C4-2B (cell line): ENCODE data around the gene GCAT.

ENCODE experiments used
- H3K27ac ChIP-seq: fragments of 450-650 bp; 2 replicates; pipeline ENCODE4 v1.5.1; 2017
- ZFX ChIP-seq: fragments of 450-650 bp; IDR thresholded peaks from 2 replicates; pipeline ENCODE4 v1.6.1; 2017
- TF ChIP-seq, protein P1 (sequence below): fragments of 450-650 bp; conservative IDR thresholded peaks from 2 replicates; pipeline ENCODE4 v1.5.1; 2017; ENCODE audit warnings: mild to moderate bottlenecking

The GCAT gene

DNA sequence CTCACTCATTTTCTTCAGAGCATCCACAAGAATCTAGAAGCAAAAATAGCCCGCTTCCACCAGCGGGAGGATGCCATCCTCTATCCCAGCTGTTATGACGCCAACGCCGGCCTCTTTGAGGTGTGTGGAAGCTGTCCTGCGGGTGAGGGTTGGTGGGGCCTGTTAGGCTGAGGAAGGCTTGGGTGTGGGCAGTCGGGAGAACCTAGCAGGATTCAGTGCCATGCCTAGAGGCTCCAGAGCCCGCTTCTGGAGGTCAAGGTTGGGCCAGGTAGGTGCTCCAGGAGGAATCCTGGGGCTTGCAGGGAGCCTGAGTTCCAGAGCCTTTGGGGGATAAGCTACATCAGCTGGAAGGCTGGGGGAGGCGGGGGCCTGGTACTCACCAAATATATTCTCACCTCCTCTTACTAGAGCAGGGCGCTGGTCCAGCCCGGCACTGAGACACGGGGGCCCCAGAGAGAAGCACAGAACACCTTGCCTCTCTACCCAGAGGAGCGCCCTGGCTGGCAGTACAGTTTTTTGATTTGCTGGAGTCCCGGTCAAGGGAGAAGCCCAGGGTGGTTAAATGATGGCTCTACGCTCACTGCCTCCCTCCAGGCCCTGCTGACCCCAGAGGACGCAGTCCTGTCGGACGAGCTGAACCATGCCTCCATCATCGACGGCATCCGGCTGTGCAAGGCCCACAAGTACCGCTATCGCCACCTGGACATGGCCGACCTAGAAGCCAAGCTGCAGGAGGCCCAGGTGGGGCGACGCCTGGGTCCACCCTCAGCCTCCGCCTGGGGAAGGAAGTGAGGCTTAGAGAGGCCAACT, 5.3 kb downstream of the GCAT start:
- TF ChIP-seq, protein P1, sequence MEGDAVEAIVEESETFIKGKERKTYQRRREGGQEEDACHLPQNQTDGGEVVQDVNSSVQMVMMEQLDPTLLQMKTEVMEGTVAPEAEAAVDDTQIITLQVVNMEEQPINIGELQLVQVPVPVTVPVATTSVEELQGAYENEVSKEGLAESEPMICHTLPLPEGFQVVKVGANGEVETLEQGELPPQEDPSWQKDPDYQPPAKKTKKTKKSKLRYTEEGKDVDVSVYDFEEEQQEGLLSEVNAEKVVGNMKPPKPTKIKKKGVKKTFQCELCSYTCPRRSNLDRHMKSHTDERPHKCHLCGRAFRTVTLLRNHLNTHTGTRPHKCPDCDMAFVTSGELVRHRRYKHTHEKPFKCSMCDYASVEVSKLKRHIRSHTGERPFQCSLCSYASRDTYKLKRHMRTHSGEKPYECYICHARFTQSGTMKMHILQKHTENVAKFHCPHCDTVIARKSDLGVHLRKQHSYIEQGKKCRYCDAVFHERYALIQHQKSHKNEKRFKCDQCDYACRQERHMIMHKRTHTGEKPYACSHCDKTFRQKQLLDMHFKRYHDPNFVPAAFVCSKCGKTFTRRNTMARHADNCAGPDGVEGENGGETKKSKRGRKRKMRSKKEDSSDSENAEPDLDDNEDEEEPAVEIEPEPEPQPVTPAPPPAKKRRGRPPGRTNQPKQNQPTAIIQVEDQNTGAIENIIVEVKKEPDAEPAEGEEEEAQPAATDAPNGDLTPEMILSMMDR: no peak
- no peak for TF ChIP-seq ZFX
- no peak overlapping the region for H3K27ac ChIP-seq

DNA sequence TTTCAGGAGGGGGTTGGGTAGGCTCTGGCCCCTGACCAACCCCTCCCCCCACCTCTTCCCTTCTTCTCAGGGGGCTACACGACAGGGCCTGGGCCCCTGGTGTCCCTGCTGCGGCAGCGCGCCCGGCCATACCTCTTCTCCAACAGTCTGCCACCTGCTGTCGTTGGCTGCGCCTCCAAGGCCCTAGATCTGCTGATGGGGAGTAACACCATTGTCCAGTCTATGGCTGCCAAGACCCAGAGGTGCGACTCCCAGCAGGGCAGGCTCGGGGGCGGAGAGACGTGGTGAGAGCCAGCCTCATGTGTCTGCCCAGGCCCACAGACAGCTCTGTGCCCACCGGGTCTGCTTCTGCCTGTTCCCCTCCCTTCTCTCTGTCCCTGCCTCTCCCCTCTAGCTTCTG, 7.9 kb downstream of the GCAT start:
- TF ChIP-seq, protein P1: no peak
- TF ChIP-seq ZFX: no peak
- H3K27ac ChIP-seq: no peak overlapping the region

DNA sequence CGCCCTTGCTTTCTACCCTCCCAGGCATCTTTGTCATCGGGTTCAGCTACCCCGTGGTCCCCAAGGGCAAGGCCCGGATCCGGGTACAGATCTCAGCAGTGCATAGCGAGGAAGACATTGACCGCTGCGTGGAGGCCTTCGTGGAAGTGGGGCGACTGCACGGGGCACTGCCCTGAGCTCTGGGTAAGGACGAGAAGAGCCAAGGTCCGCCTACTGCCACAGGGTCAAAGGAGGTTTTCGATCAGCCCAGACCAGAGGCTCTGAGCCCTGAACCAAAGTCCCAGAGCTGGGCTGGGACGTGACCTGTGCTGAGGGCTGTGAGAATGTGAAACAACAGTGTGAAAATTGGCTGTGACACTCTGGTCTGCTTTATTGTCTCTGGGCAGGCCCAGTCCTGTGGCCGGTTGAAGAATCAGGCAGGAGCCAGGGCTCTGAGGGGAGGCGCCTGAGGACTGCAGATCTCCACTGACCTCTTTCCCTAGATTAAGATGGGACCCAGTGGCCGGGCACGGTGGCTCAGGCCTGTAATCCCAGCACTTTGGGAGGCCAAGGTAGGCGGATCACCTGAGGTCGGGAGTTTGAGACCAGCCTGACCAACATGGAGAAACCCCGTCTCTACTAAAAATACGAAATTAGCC, 8.9 kb downstream of the GCAT start:
- TF ChIP-seq, protein P1: no peak
- TF ChIP-seq ZFX: no peak
- no peak overlapping the region for H3K27ac ChIP-seq

DNA sequence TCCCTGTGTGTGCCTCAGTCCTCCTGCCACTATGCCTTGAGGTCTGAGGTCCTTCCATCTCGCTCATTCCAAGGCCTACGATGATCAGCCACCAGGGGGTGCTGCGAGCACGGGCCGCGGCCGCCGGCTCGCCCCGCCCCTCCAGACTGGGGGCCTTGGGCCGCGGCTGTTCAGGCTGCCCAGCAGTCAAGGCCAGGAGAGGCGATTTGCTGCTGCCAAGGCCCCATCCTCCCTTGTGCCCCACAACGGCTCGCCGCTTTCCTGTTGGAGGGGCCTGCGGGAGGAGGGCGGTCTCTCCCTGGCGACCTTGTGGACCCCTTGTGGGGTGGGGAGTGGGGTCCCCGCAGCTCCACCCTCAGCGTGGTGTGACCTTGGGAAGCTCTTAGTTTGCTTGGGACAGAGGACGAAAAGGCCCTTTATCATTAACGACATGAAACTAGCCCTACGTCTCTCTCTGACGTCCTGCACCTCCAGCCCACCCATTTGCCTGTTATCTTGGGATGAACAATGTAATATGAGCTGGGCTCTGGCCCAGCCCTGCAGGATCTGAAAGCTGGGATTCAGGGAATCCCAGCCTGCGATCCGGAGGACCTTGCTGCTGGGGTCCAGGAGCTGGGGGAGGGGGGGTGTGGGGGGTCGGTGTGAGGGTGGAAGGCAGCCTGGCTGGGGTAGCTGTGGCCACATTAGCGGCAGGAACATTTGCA, 10.1 kb downstream of the GCAT start:
- H3K27ac ChIP-seq: no peak overlapping the region
- TF ChIP-seq ZFX: no peak
- TF ChIP-seq, protein P1: peak; percentile 98

DNA sequence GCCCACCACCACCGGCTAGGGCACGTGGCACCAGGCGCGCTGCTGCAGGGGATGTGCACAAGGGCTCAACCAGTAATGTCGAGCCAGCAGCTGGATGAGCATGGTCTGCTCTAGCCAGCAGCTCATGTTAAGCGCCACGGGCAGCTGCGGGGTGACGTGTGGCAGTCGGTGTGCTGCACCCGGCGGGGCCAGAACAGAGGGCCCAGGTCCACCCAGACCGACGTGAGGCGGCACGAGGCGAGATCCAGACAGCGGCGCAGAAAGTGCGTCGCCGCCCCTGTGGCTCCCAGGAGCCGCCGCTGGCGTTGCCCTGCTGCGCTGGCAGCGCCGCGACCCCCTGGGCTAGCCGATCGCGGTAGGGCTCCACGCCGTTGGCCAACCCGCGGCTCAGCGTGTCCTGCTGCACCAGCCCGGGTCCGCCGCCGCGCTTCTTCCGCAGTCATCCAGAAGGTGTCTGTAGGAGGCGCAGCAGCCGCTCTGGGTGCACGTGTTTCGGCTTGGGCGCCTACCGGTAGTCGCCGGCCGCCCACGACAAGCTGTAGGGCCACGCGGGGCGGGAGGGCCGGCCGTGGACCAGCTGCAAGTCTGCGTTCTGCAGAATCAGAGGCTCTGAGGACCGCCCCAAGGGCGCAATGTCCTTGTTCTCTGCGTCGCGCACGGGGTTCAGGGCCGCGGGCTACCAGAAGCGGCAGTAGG, 10.8 kb downstream of the GCAT start:
- TF ChIP-seq, protein P1: no peak
- no peak for TF ChIP-seq ZFX
- no peak overlapping the region for H3K27ac ChIP-seq

DNA sequence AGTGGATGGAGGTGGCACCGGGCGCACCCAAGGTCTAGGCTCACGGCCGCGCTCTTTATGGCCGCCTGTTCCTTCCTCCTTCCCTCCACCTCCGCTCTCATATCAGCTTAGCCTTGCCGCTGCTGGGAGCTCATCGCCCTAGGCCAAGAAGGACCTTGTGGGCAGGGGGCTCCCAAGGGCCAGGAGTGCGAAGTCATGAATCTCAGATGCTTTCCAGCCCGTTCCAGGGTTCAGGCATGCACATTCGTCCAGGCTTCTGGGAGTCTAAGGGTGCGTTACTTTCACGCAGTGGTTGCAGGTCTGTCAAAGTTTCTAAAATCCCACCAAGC, 11.3 kb downstream of the GCAT start:
- TF ChIP-seq, protein P1: no peak
- no peak for TF ChIP-seq ZFX
- H3K27ac ChIP-seq: no peak overlapping the region

DNA sequence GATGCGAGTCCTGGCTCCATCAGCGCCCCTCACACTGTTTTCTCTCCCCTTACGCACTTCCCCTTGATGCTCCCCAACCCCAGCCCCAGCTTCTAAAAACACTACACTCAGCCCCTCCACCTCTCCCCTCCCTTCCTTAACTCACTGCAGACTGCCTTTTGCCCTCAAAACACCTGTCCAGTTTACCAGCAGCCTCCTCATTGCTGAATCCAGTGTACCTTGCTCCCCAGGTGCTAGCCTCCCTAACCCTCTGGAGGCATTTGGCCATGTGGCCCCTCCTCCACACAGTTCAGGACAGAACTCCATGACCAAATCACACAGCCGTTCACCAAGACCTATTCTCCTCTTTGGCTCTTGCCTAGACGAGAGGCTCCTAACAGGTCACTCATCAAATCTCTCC, 12.6 kb downstream of the GCAT start:
- no peak overlapping the region for H3K27ac ChIP-seq

More for the DNA sequence above, 12.6 kb downstream of the GCAT start:
- TF ChIP-seq, protein P1: no peak
- no peak for TF ChIP-seq ZFX
